H1 (cell line): Measurements from ENCODE around the gene CCDC88A. TPM values are rescaled to one million over a fixed set of nuclear protein-coding genes. Genes with fewer than 3 reads are reported as not detected.

Experiments
- CTCF ChIA-PET: fragments of 300-600 bp; sonication (Branson Sonifier 250); formaldehyde crosslinking; loops from one replicate; lab custom pipeline; 2021; ENCODE audit not compliant: partially characterized antibody; lab: Charles Lee
- POLR2A ChIA-PET: fragments of 300-600 bp; sonication (Branson Sonifier 250); formaldehyde crosslinking; loops from one replicate; lab custom pipeline; 2021; ENCODE audit warnings: inconsistent platforms; ENCODE audit not compliant: partially characterized antibody; lab: Charles Lee
- DNase-seq, 2 experiments: peaks; one replicate each; pipeline versions ENCODE4 v3.0.0 to v3.0.0-alpha.2; 2010 to 2022; ENCODE audit warnings: low spot score in 2 of 2, low read depth in 1 of 2, mixed read lengths in 1 of 2
- FAIRE-seq: peaks from 2 replicates; lab custom pipeline; 2011; peaks lifted over from hg19 to GRCh38; lab: Jason Lieb, UNC
- H2AFZ ChIP-seq: 2 replicates; pipeline ENCODE4 v1.8.1; 2012; ENCODE audit warnings: low read length, inconsistent platforms
- H2AK5ac ChIP-seq: 2 replicates; pipeline ENCODE4 v1.6.1; 2013; ENCODE audit warnings: low read depth, low read length
- H2BK120ac ChIP-seq: replicated peaks from 2 replicates; pipeline ENCODE3; 2013; ENCODE audit warnings: low read depth, low read length, inconsistent platforms
- H2BK12ac ChIP-seq: 2 replicates; pipeline ENCODE4 v1.6.1; 2013; ENCODE audit warnings: low read depth, low read length
- H2BK15ac ChIP-seq: 2 replicates; pipeline ENCODE4 v1.6.1; 2013; ENCODE audit warnings: low read length
- H2BK20ac ChIP-seq: 2 replicates; pipeline ENCODE4 v1.6.1; 2013; ENCODE audit warnings: low read length
- H2BK5ac ChIP-seq: 2 replicates; pipeline ENCODE4 v1.6.1; 2013; ENCODE audit warnings: low read depth, low read length
- H3K14ac ChIP-seq: 2 replicates; pipeline ENCODE4 v1.6.1; 2013; ENCODE audit warnings: inconsistent platforms; ENCODE audit not compliant: insufficient read length
- H3K18ac ChIP-seq: 2 replicates; pipeline ENCODE4 v1.6.1; 2013; ENCODE audit warnings: low read length; ENCODE audit errors: extremely low read depth
- H3K23ac ChIP-seq: 2 replicates; pipeline ENCODE4 v1.6.1; 2013; ENCODE audit warnings: inconsistent platforms; ENCODE audit not compliant: insufficient read length
- H3K23me2 ChIP-seq: 2 replicates; pipeline ENCODE4 v1.6.1; 2013; ENCODE audit warnings: low read depth, low read length
- H3K27ac ChIP-seq: 2 replicates; pipeline ENCODE4 v1.6.1; 2011; ENCODE audit warnings: low read depth, low read length, inconsistent platforms
- H3K27me3 ChIP-seq, 4 experiments: replicated peaks in 1 of 4; 1 replicate in 1 of 4; 2 replicates in 3 of 4; pipeline versions ENCODE4 v1.6.1 to v1.8.1; 2011 to 2013; ENCODE audit warnings: low read length in 3 of 4, mild to moderate bottlenecking in 3 of 4, inconsistent platforms in 2 of 4, mixed read lengths in 2 of 4, moderate library complexity in 1 of 4; ENCODE audit not compliant: control insufficient read depth in 3 of 4, insufficient read depth in 3 of 4; ENCODE audit errors: extremely low read depth in 1 of 4
- H3K36me3 ChIP-seq, 4 experiments: 2 replicates each; pipeline versions ENCODE4 v1.6.1 to v1.8.1; 2011 to 2013; ENCODE audit warnings: mild to moderate bottlenecking in 4 of 4, low read length in 3 of 4, moderate library complexity in 2 of 4, control low read depth in 1 of 4, inconsistent platforms in 1 of 4; ENCODE audit not compliant: insufficient read depth in 4 of 4, control insufficient read depth in 2 of 4
- H3K4ac ChIP-seq: replicated peaks from 2 replicates; pipeline ENCODE3; 2013; ENCODE audit warnings: low read length, low read depth, mixed read lengths, inconsistent platforms; ENCODE audit not compliant: insufficient read length
- H3K4me1 ChIP-seq, 4 experiments: replicated peaks in 1 of 4; 1 replicate in 1 of 4; 2 replicates in 3 of 4; pipeline versions ENCODE4 v1.6.1 to v1.8.1; 2011 to 2013; ENCODE audit warnings: low read length in 3 of 4, inconsistent platforms in 2 of 4, mixed read lengths in 1 of 4; ENCODE audit not compliant: insufficient read depth in 4 of 4, control insufficient read depth in 3 of 4
- H3K4me2 ChIP-seq, 2 experiments: 2 replicates each; pipeline versions ENCODE4 v1.6.1 to v1.8.1; 2011 to 2013; ENCODE audit warnings: low read depth in 2 of 2, low read length in 2 of 2, control low read depth in 1 of 2, inconsistent platforms in 1 of 2, mild to moderate bottlenecking in 1 of 2; ENCODE audit not compliant: insufficient read depth in 1 of 2
- H3K4me3 ChIP-seq, 4 experiments: fragments of 200-600, 300-600 bp in 1 of 4; sonication (generic), shearing (Covaris generic), sonication (Bioruptor Twin) in 1 of 4; 2 replicates each; pipeline versions ENCODE4 v1.5.1 to v1.8.1; 2011 to 2016; ENCODE audit warnings: low read length in 4 of 4, low read depth in 3 of 4, control low read depth in 2 of 4, inconsistent platforms in 2 of 4, mild to moderate bottlenecking in 2 of 4, mixed read lengths in 1 of 4, moderate library complexity in 1 of 4; ENCODE audit not compliant: insufficient read depth in 2 of 4; ENCODE audit errors: extremely low read depth in 1 of 4
- H3K56ac ChIP-seq: replicated peaks from 2 replicates; pipeline ENCODE3; 2013; ENCODE audit warnings: low read depth, mild to moderate bottlenecking, mixed read lengths, low read length, inconsistent platforms; ENCODE audit not compliant: insufficient read length
- H3K79me1 ChIP-seq: 2 replicates; pipeline ENCODE4 v1.6.1; 2013; ENCODE audit warnings: low read depth, low read length, control low read depth
- H3K79me2 ChIP-seq, 2 experiments: 2 replicates each; pipeline versions ENCODE4 v1.6.1 to v1.8.1; 2012 to 2013; ENCODE audit warnings: low read length in 2 of 2, mild to moderate bottlenecking in 2 of 2, inconsistent platforms in 1 of 2; ENCODE audit not compliant: insufficient read depth in 2 of 2, control insufficient read depth in 1 of 2
- H3K9ac ChIP-seq, 4 experiments: replicated peaks in 1 of 4; 1 replicate in 1 of 4; 2 replicates in 3 of 4; pipeline versions ENCODE4 v1.6.1 to v1.8.1; 2011 to 2013; ENCODE audit warnings: low read depth in 3 of 4, low read length in 3 of 4, control low read depth in 2 of 4, mild to moderate bottlenecking in 2 of 4, moderate library complexity in 2 of 4, inconsistent platforms in 1 of 4; ENCODE audit errors: extremely low read depth in 1 of 4
- H3K9me3 ChIP-seq, 2 experiments: 2 replicates each; pipeline versions ENCODE4 v1.6.1 to v1.8.1; 2012 to 2013; ENCODE audit warnings: mild to moderate bottlenecking in 2 of 2, moderate library complexity in 2 of 2, control low read depth in 1 of 2, inconsistent platforms in 1 of 2, low read depth in 1 of 2, low read length in 1 of 2, mixed read lengths in 1 of 2; ENCODE audit not compliant: insufficient read depth in 2 of 2
- H4K20me1 ChIP-seq, 2 experiments: replicated peaks in 1 of 2; 2 replicates each; pipeline versions ENCODE3 to v1.8.1; 2011 to 2013; ENCODE audit warnings: inconsistent platforms in 2 of 2, low read length in 2 of 2, mild to moderate bottlenecking in 1 of 2; ENCODE audit not compliant: insufficient read depth in 2 of 2, control insufficient read depth in 1 of 2
- H4K5ac ChIP-seq: 2 replicates; pipeline ENCODE4 v1.6.1; 2013; ENCODE audit warnings: low read length, low read depth, mixed read lengths, inconsistent platforms; ENCODE audit not compliant: insufficient read length
- H4K8ac ChIP-seq: 2 replicates; pipeline ENCODE4 v1.8.0; 2013; ENCODE audit warnings: mild to moderate bottlenecking, moderate library complexity, low read length, inconsistent platforms; ENCODE audit not compliant: insufficient read depth; ENCODE audit errors: extremely low read depth
- H4K91ac ChIP-seq: replicated peaks from 2 replicates; pipeline ENCODE3; 2013; ENCODE audit warnings: low read length, mixed read lengths, inconsistent platforms; ENCODE audit not compliant: insufficient read length
- BACH1 ChIP-seq: IDR thresholded peaks from 2 replicates; pipeline ENCODE4 v1.6.1; 2012; ENCODE audit warnings: low read length, improper control_type of control experiment
- BRCA1 ChIP-seq: IDR thresholded peaks from 2 replicates; pipeline ENCODE4 v1.6.1; 2012; ENCODE audit warnings: low read depth, low read length, improper control_type of control experiment
- HDAC2 ChIP-seq, 2 experiments: fragments of 300-600 bp in 1 of 2; sonication (generic) in 1 of 2; IDR thresholded peaks; 2 replicates each; pipeline ENCODE4 v1.6.1; 2011 to 2012; ENCODE audit warnings: low read depth in 2 of 2, low read length in 2 of 2, mild to moderate bottlenecking in 2 of 2, moderate library complexity in 2 of 2, borderline replicate concordance in 1 of 2, inconsistent platforms in 1 of 2
- HDAC6 ChIP-seq: IDR thresholded peaks from one replicate; pipeline ENCODE4 v1.7.1; 2012; ENCODE audit warnings: low read depth, mild to moderate bottlenecking, inconsistent platforms, low read length, moderate library complexity
- KDM1A ChIP-seq: fragments of 200-600, 300-600 bp; sonication (generic); IDR thresholded peaks from 2 replicates; pipeline ENCODE4 v1.7.1; 2016; ENCODE audit warnings: mild to moderate bottlenecking, low read length, borderline replicate concordance
- KDM4A ChIP-seq: IDR thresholded peaks from one replicate; pipeline ENCODE4 v1.7.1; 2012; ENCODE audit warnings: low read depth, mild to moderate bottlenecking, moderate library complexity, low read length, inconsistent platforms; ENCODE audit not compliant: severe bottlenecking
- KDM5A ChIP-seq: fragments of 200-600 bp; IDR thresholded peaks from 2 replicates; pipeline ENCODE4 v1.7.1; 2012; ENCODE audit warnings: mild to moderate bottlenecking, low read length, inconsistent platforms, mixed read lengths
- RAD21 ChIP-seq, 2 experiments: IDR thresholded peaks in 1 of 2; conservative IDR thresholded peaks in 1 of 2; 2 replicates each; pipeline ENCODE4 v1.6.1; 2011; ENCODE audit warnings: low read depth in 2 of 2, low read length in 2 of 2, improper control_type of control experiment in 1 of 2, inconsistent platforms in 1 of 2, mild to moderate bottlenecking in 1 of 2, moderate library complexity in 1 of 2
- RBBP5 ChIP-seq: IDR thresholded peaks from 2 replicates; pipeline ENCODE4 v1.7.1; 2012; ENCODE audit warnings: low read depth, mild to moderate bottlenecking, inconsistent platforms, low read length, moderate library complexity, borderline replicate concordance
- TAF7 ChIP-seq: optimal IDR thresholded peaks from 2 replicates; pipeline ENCODE3; 2011; ENCODE audit warnings: low read depth, mild to moderate bottlenecking, inconsistent platforms, low read length, moderate library complexity, borderline replicate concordance
- WGBS, 2 experiments: shearing (Covaris generic) in 1 of 2; methylation state at CpG; one replicate each; pipeline versions ENCODE4 v1.1.6 to v1.1.7; 2013 to 2015; ENCODE audit warnings: low lambda C conversion rate in 2 of 2, mixed read lengths in 2 of 2, inconsistent platforms in 1 of 2, low coverage in 1 of 2, missing lambda C conversion rate in 1 of 2; ENCODE audit not compliant: insufficient replicate concordance in 2 of 2, insufficient coverage in 1 of 2, insufficient read length in 1 of 2; ENCODE audit errors: extremely low coverage in 1 of 2, missing lambda C conversion rate in 1 of 2; 5-methylcytosine and 5-hydroxymethylcytosine counted together
- polyA plus RNA-seq, 7 experiments: library from polyadenylated mRNA; depleted of rRNA in 3 of 7; stranded (reverse) in 5 of 7; unstranded in 2 of 7; fragments of >200 nt in 5 of 7; fragments of 200-250 nt in 2 of 7; gene quantifications; 1 replicate in 5 of 7; 2 replicates in 1 of 7; 4 replicates in 1 of 7; pipeline versions ENCODE4 v1.2.1 to v1.2.3, GENCODE V29; 2011 to 2013; ENCODE audit warnings: missing spikeins in 2 of 7, mixed read lengths in 2 of 7
- total RNA-seq: library from RNA; stranded (reverse); fragmentation: NEBNext Ultra II Directional; extraction: Animal tissue kit (Norgen Biotek cat#: 25700); gene quantifications from 2 replicates; pipeline ENCODE4 v1.2.1, GENCODE V29; 2021
- TF ChIP-seq, protein P1 (sequence below), 3 experiments: IDR thresholded peaks; 1 replicate in 2 of 3; 2 replicates in 1 of 3; pipeline versions ENCODE4 v1.5.1 to v1.6.1; 2011; ENCODE audit warnings: low read length in 3 of 3, mild to moderate bottlenecking in 3 of 3, inconsistent platforms in 2 of 3, low read depth in 1 of 3, moderate library complexity in 1 of 3; ENCODE audit not compliant: insufficient read depth in 1 of 3; ENCODE audit errors: control extremely low read depth in 1 of 3

The CCDC88A gene
- total and polyA plus RNA-seq, 2 of the 8 experiments (the other 6 are each of a cell fraction or from before 2014, with no cell fraction given) = 27.0 to 98.0 TPM

DNA sequence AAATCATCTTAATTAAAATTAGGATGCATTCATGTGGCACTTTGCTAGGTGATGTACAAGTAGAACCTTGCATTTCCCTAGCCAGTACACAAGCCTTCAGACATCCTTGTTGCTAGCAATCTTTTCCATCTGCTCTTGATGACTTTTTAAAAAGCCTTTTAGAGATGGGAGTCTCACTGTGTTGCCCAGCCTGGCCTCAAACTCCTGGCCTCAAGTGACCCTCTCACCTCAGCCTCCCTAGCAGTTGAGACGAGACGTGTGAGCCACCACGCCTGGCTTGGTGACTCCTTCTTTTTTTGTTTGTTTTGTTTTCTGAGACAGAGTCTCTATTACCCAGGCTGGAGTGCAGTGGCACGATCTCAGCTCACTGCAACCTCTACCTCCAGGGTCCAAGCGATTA, 1.7 kb upstream of the CCDC88A start:
- TF ChIP-seq HDAC2 (IDR thresholded peaks at IDR 0.05; ENCODE audit: borderline replicate concordance in 1 of 2, low read depth in 2 of 2, low read length in 2 of 2) (no peak), BRCA1 (no peak), KDM5A (no peak), RBBP5 (no peak), TAF7 (no peak), KDM1A (no peak), HDAC6 (no peak), BACH1 (no peak), RAD21 (IDR thresholded peaks at IDR 0.05 in 1 of 2, conservative IDR thresholded peaks at IDR 0.05 in 1 of 2; ENCODE audit: low read depth in 2 of 2, low read length in 2 of 2) (no peak), KDM4A (no peak)
- TF ChIP-seq, protein P1, sequence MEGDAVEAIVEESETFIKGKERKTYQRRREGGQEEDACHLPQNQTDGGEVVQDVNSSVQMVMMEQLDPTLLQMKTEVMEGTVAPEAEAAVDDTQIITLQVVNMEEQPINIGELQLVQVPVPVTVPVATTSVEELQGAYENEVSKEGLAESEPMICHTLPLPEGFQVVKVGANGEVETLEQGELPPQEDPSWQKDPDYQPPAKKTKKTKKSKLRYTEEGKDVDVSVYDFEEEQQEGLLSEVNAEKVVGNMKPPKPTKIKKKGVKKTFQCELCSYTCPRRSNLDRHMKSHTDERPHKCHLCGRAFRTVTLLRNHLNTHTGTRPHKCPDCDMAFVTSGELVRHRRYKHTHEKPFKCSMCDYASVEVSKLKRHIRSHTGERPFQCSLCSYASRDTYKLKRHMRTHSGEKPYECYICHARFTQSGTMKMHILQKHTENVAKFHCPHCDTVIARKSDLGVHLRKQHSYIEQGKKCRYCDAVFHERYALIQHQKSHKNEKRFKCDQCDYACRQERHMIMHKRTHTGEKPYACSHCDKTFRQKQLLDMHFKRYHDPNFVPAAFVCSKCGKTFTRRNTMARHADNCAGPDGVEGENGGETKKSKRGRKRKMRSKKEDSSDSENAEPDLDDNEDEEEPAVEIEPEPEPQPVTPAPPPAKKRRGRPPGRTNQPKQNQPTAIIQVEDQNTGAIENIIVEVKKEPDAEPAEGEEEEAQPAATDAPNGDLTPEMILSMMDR (IDR thresholded peaks at IDR 0.05; ENCODE audit: control extremely low read depth in 1 of 3, insufficient read depth in 1 of 3, low read depth in 1 of 3, low read length in 3 of 3) = no peak
- Histone ChIP-seq H2BK12ac (no peak overlapping the region), H2BK5ac (no peak overlapping the region), H3K4me1 (no peaks in the 10 kb centered on the region), H3K4ac (no peak overlapping the region), H3K36me3 (no peaks in the 10 kb centered on the region), H4K5ac (no peak overlapping the region), H2BK15ac (no peak overlapping the region), H3K4me3 (no peak overlapping the region), H2BK20ac (no peak overlapping the region), H3K79me1 (0 out of 2 replicates have a peak, but pooled peaks cover 3% of the 10 kb centered on the region), H3K14ac (no peak overlapping the region), H3K18ac (no peak overlapping the region), H3K23me2 (peaks cover 10% of the 10 kb centered on the region), H3K4me2 (no peak overlapping the region), H3K23ac (no peak overlapping the region), H3K27ac (no peak overlapping the region), H4K8ac (no peak overlapping the region), H3K27me3 (no peaks in the 10 kb centered on the region; a peak in 1 of 7 replicates), H2AK5ac (no peak overlapping the region), H4K20me1 (no peaks in the 10 kb centered on the region), H3K79me2 (peaks cover 0 to 27% of the 10 kb centered on the region in 2 experiments; a peak in 3 of 4 replicates), H4K91ac (no peak overlapping the region), H2AFZ (no peak overlapping the region), H3K56ac (no peak overlapping the region), H2BK120ac (no peak overlapping the region), H3K9me3 (no peaks in the 10 kb centered on the region), H3K9ac (no peak overlapping the region)
- ChIA-PET CTCF (interaction anchor here (0.8 kb wide), 1 partner anchor 275 kb away, joined by 3 read pairs; no protein-coding TSS in a partner anchor), POLR2A (no interaction called here)
- DNase-seq (no peak), FAIRE-seq (no peak)
- WGBS, 2 experiments = 86% methylated on average over 5 of the region's 5 CpGs; no CpG with 5 or more reads in 1 of the 2 experiments
